Fibroblast of peridontal ligament (primary cell): ENCODE results near the gene CIDEC.
"Not testable (repeated sequence)": the region's sequence is repeated elsewhere in the genome, so short reads cannot be mapped to it uniquely, and the experiment has no call there.

Source experiments
- DNase-seq: peaks from one replicate; pipeline ENCODE4 v3.0.0-alpha.2; 2010; ENCODE audit errors: extremely low read depth

The CIDEC gene

DNA sequence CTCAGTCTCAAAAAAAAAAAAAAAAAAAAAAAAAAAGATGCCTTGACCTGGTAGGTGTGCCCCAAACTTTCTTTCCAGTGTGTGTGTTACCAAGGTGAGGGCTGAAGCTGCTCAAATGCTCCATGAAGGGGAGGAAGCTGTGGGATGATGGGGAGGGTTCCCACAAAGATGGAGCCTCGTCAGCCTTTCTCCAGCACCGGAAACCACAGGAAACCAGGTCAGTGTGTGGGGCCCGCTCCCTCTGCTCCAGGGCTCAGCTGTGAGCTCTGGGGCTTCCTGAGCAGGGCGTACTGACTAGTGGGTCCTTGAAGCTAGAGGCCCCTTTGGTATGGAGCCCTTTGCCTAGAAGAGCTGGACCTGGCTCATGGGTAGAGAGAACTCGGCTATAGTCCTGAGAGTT, 21.9 kb upstream of the CIDEC start:
- no peak for DNase-seq

DNA sequence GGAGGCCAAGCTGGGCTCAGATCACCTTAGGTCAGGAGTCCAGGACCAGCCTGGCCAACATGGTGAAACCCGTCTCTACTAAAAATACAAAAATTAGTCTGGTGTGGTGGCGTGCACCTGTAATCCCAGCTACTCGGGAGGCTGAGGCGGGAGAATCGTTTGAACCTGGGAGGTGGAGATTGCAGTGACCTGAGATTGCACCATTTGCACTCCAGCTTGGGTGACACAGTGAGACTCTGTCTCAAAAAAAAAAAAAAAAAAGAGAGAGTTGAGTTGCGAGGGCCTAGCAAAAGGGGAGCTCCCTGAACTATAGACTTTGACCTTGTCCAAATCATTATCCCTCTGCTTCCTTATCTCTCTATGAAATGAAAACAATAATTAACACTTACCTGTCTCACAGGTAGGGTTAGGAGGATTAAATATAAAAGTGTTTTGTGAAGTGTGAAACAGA, 20.9 kb upstream of the CIDEC start:
- not testable (repeated sequence) for DNase-seq

DNA sequence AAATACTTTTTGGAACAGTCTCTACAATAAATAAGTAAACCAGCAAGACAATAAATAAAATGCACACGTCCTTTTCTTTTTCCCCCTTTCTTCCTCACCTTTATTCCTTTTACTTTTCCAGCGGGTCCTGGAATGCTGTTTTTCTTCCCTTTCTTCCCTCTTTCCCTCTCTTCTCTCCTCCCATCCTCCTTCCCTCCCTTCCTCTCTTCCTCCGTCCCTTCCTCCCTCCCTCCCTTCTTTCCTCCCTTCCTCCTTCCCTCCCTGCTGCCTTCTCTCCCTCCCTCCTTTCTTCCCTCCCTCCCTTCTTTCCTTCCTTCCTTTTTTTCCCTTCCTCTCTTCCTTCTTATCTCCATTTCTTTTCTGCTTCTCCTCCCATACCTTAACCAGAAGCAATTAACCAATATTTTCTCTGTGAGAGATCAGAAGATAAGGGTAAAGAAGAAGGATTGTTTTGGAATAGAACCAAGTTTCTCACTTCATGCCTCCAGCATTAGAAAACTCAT, 19.3 kb upstream of the CIDEC start:
- DNase-seq, result no peak

DNA sequence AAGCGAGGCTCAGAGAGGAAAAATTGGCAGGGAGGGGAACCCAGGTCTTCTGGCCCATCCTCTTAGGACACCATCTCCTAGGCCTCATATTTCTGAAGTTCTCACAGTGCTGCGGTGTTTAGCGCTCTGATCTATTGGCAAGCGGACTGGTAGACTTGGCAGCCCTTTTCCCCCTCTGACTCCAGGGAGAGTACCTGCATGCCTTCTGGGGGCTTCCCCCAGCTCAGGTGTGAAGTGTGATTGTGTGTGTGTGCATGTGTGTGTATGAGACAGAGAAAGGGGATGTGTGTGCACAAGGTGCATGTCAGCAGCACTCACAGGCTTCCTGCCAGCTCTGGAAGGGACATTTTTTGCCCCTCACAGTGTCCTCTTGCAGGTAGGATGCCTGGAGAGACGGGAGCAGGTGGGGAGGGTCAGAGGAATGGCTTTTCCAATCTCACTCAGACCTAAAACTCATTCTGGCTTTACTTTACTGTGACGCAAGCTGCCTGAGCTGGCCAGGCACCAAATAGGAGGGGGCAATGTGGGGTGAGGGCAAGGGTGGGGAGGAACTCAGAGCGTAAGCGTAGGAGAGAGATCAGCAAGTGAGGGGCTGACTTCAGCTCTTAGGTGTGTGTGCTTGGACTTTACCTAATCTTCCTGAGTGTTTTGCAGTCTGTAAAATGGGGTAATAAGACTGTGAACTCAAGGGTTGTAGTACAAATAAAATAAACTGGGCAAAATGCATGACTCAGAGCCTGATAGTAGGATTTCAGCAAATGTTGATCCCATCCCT, 18.6 kb upstream of the CIDEC start:
- DNase-seq, result no peak

DNA sequence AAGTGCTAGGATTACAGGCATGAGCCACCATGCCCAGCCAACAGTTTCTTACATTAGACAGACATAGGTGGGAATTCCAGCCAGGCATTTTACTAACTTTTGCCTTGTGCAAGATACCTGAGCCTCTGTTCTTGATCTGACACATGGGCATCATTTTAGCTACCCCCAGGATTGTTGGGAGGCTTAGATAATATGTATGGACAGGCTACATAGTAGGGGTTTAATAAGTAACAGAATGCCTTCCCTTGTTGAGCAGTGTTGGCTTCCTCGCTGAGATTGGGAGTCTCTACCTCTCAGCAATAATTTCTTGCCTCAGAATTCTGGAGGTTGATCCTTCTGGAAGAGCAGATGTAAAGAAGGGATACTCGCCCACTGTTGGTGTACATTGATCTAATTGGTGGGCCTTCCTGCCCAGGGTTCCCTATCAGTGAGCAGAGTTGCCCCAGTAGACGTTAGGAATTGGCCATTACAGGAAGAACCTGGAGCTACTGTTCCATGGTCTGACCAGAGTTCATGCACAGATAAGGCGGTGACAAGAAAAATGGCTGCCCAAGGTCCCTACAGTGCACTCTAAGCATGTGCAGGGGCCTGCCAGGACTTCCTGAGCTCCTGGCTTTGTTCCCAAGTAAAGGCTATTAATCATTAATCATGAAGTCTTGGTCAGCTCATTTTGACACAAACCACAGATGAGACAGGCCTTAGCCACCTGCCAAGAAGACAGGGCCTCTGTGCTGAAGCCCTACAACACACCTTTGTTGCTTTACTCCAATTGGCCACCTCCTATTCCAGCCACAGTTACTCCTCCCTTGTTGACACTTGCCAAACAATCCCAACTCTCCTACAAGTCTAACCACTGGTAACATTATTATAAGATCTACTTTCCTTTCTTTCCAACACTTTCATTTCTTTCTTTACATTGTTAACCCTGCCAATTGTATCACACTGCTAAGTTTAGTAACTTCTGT, 17.6 kb upstream of the CIDEC start:
- no peak for DNase-seq

DNA sequence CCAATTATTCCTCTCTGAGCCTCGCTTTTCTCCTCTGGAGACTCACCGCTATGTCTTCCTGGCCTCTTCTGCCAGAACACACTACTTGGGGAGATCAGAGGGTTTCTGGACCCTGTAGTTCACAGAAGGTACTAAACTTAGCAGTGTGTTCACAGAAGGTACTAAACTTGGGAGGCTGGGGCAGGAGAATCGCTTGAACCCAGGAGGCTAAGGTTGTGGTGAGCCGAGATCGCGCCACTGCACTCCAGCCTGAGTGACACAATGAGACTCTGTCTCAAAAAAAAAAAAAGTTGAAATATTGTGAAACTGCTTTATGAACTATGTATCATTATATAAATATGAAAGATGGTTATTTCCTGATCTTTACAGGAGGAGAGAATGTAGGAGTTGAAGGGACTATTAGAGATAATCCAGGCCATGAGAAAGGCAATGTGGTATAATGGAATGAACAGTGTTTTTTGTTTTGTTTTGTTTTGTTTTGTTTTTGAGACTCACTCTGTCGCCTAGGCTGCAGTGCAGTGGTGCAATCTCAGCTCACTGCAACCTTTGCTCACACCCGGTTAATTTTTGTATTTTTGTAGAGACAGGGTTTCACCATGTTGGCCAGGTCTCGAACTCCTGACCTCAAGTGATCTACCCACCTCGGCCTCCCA, 16.8 kb upstream of the CIDEC start:
- DNase-seq, result not testable (repeated sequence)

DNA sequence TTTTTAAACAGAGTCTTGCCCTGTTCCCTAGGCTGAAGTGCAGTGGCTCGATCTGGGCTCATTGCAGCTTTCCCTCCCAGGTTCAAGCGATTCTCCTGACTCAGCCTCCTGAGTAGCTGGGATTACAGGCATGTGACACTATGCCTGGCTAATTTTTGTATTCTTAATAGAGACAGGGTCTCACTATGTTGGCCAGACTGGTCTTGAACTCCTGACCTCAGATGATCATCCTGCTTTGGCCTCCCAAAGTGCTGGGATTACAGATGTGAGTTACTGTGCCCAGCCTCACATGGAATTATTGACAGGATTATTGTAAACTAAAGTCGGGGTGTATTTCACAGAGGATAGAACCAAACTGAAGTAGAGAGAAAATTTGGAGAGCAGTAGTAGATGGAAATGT, 15.7 kb upstream of the CIDEC start:
- DNase-seq, result not testable (repeated sequence)

DNA sequence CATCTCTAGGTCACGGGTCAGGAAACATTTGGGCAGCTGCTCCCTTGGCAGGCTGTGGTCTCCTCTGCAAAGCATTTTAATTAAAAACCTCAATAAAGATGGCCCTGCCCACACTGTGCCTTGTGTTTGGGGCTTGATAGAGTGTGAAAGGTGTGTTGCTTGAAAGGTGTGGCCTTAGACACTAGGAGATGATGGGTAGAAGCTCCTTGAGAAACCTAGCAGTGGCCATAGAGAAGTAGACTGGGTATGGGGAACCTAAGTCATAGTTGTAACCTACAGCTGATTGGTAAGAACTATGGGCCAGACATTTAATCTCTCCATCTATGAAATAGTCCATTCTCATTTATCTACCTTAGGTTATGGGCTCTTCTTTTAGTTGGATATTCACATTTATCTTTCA, 13.7 kb upstream of the CIDEC start:
- DNase-seq, result no peak

DNA sequence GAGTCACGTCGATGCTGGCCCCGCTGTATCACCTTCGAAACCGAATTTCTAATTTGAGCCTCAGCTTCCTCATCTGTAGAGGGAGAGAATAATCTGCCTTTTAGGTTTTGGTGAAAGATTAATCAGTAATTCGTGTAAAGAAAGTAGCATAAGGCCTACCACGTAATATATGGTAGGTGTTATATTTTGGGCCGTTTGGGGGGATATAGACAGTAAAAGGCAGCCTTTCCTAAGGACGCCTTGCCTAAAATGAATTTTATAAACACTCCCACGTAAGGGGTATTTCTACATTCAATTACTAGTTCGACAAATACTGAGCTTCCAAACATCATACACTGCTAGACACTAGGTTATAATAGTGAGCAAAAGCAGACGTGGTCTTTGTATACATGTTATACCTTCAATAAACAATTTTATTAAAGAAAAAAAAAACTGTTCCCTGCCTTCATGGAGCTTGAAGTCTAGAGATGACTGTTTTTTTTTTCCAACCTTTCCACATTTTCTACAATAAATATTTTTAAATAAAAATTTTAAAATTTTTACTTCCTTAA, 11.1 kb upstream of the CIDEC start:
- DNase-seq, result no peak

DNA sequence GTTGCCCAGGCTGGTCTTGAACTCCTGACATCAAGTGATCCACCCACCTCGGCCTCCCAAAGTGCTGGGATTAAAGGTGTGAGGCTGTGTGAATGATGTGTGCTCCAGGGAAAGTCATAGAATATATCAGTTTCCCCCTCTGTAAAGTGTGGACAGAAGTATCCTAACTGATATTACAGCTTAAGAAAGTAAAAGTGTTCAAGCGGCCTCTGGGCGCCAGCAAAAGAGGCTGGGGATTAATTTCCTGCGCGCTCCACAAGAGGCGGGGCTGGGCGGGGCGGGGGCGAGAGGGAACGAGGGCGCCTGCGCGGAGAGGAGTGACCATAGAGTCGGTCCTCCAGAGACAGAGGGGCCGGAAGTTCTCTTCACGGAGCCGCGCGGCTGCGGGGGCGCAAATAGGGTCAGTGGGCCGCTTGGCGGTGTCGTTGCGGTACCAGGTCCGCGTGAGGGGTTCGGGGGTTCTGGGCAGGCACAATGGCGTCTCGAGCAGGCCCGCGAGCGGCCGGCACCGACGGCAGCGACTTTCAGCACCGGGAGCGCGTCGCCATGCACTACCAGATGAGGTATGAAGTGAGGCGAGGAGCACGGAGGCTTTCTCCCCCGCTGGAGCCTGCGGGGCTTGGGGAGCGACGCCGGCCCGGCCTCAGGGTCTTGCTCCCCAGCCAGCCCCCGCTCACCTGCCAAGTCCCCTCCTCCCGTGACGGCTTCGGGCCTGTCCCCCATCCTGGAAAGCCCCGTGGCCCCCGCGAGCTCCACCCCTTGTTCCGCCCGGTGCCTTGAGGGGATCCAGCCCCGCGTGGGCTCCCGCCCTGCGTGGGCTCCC, 10.4 kb upstream of the CIDEC start, which contains the start of gene JAGN1:
JAGN1 (plus strand) TSS at position 362 of the 823 bp plus-strand sequence; CDS start at position 475, 113 bp downstream.
- DNase-seq, result peak; percentile 87

DNA sequence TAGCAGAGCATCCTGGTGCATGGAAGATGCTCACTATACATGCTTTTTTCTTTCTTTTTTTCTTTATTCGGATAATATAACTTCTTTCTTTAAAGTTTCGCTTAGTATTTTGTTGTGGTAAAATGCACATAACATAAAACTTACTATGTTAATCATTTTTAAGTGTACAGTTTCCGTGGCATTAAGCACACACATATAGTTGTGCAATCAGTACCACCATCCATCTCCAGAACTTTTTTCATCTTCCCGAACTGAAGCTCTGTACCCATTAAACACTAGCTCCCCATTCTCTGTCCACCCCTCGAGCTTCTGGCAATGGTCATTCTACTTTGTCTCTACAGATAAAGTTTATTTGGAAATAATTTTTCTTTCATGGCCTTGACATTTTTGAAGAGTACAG, 9.4 kb upstream of the CIDEC start:
- DNase-seq, result no peak

DNA sequence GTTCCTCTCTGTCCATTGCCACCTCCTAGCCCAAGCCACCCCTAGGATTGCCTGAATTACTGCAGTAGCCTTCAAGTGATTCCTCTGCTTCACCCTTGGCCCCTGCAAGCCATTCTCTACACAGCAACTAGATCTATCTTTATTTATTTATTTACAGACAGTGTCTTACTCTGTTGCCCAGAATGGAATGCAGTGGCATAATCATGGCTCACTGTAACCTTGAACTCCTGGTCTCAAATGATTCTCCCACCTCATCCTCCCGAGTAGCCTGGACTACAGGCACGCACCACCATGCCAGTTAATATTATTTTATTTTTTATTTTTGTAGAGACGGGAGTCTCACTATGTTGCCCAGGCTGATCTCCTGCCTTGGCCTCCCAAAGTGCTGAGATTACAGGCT, 8.5 kb upstream of the CIDEC start:
- no peak for DNase-seq

DNA sequence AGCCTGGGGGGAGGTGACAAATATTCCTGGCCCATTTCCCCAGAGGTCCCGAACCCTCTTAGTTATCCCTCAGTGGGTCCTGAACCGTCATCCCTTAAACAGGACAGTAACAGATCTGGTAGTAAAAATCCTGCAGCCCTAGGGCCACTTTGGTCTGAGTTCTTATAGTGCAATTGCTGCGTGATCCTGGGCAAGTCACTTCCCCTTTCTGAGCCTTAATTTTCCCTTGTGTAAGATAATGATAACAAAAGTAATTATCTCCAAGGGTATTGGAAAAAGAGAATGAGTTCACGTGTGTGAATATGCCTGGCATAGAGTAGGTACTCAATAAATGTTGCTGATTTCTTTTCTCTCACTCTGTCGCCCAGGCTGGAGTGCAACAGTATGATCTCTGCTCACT, 7.4 kb upstream of the CIDEC start:
- DNase-seq, result no peak

DNA sequence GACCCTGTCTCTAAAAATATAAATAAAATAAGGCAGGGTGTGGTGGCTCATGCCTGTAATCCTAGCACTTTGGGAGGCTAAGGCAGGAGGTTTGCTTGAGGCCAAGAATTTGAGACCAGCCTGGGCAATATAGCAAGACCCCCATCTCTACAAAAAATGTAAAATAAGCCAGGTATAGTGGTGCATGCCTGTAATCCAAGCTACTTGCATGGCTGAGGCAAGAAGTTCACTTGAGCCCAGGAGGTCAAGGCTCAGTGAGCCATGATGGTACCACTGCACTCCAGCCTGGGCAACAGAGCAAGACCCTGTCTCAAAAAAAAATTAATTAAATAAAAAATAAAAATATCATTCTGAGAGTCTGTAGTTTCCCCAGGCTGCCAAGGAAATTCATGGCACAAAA, 6.3 kb upstream of the CIDEC start:
- no peak for DNase-seq

DNA sequence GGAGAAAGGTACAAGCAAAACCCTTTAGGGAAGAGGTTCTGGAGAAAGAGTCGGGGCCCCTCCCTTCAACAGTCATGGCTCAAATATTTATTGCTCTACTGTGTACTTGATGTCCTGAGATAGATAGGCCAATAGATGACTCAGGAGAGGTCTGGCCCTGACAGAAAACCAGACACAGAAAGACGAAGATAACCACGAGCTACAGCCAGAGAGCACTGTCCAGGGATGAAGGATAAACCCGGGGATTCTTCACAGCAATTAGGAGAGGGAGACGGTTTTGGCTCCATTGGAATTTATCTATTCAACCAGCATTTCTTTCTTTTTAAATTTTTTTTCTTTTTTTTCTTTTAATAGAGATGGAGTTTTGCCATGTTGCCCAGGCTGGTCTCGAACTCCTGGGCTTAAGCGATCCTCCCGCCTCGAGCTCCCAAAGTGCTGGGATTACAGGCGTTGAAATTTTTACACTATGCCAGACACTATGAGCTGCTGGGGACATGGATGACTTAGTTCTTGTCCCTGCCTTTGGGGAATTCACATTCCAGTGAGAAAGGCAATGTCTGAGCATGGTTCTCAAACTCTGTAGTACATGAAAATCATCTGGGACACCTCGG, 4.6 kb upstream of the CIDEC start:
- DNase-seq, result peak; percentile 67

DNA sequence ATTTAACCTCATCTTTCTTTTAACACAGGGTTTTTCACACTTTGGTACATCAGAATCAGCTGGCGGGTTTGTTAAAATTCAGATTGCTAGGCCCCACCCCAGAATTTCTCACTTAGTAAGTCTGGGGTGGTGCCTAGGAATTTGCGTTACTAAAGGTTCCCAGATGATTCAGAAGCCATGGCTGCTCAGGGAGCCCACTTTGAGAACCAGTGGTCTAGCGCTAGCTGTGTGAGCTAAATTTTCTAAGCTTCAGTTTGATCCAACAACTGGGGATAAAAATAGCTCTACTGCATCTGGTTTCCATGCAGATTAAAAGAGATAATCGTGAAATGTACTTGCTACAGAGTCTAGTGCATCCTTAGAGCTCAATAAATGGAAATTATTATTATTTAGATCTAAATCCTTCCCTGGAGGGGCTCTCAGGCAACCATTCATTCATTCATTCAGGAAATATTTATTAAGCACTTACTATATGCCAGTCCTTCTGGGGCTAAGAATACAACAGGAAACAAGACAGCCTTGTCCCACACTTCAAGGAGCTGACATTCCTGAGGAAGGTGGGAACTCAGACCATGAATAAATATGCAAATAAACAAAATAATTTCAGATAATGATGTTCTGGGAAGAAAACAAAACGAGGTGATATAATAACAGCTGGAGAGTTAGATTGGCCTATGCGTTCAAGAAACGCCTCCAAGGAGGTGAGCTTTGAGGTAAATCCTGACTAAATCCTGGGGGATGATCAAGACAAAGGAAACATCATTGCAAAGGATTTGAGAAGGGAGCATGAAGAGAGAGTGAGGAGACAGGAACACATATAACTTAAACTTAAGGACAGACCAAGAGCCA, 3.9 kb upstream of the CIDEC start:
- DNase-seq, result peak; percentile 31

DNA sequence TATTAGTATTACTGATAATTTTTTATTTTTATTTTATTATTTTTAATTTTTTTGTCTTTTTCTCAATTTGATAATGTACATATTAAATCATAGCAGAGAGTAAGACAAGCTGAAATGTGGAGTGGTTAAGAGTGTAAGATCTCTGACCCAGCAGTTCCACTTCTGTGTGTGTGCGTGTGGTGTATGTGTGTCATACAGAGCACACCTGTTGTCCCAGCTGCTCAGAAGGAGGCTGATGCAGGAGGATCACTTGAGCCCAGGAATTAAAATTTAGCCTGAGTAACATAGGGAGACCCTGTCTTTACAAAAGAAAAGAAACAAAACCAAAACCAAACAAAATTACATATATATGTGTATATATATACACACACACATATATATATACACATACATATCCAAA, 1.4 kb upstream of the CIDEC start:
- DNase-seq, result no peak

DNA sequence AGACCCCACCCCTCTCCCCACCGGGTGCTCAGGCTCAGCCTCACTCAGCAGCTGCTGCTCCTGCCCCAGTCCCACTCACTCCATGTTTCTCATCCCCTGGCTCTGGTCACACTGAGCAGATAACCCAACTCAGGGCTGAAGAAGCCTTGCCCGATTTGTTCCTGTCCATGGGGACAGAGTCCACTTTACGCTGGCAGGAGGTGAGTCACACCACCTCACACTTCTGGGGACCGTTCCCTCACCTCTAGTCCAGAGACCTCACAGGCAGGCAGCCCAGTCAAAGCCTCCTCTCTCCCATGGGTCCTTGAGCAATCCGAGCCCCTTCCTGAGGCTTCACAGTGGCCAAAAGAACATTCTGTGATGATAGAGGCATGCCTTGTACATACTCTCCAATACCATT, 1.4 kb downstream of the CIDEC start:
- DNase-seq, result no peak

DNA sequence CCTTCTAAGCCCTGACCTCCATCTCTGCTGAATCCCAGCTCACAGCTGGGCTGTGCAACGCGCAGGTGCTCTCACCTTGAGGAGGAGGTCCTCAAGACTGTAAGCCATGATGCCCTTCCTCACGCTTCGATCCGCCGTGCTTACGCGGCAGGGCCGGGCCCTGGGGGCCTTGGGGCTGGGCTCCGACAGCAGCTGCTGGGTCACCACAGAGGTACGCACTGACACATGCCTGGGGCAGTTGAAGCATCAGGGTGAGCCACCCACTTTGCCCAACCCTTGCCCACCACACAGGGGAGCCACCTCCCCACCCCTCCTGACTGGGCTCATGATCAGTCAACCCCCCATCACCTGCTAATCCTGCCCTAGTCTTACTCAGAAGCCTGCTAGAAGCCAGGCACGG, 3.1 kb downstream of the CIDEC start:
- DNase-seq, result no peak
